H9 (cell line): Measurements from ENCODE around the gene KLHDC8A. TPM values are rescaled to one million over a fixed set of nuclear protein-coding genes. Genes with fewer than 3 reads are reported as not detected.

ENCODE experiments used
- DNase-seq: peaks from one replicate; pipeline ENCODE4 v3.0.0-alpha.2; 2017
- H2AFZ ChIP-seq: one replicate; pipeline ENCODE4 v1.6.1; 2013; ENCODE audit warnings: mild to moderate bottlenecking, low read length, control low read depth, moderate library complexity
- H2AK5ac ChIP-seq: 2 replicates; pipeline ENCODE4 v1.6.1; 2013; ENCODE audit warnings: low read length, control low read depth, mixed read lengths; ENCODE audit not compliant: insufficient read length
- H2BK120ac ChIP-seq: one replicate; pipeline ENCODE4 v1.6.1; 2013; ENCODE audit warnings: low read depth, mild to moderate bottlenecking, low read length, control low read depth, inconsistent platforms; ENCODE audit not compliant: poor library complexity, severe bottlenecking
- H2BK12ac ChIP-seq: 2 replicates; pipeline ENCODE4 v1.6.1; 2013; ENCODE audit warnings: low read length, control low read depth, mixed read lengths, low read depth; ENCODE audit not compliant: insufficient read length
- H2BK15ac ChIP-seq: 2 replicates; pipeline ENCODE4 v1.6.1; 2013; ENCODE audit warnings: low read depth, low read length, control low read depth
- H2BK20ac ChIP-seq: one replicate; pipeline ENCODE4 v1.6.1; 2013; ENCODE audit warnings: low read depth, mild to moderate bottlenecking, low read length, control low read depth, inconsistent platforms; ENCODE audit not compliant: poor library complexity, severe bottlenecking
- H2BK5ac ChIP-seq: 2 replicates; pipeline ENCODE4 v1.6.1; 2013; ENCODE audit warnings: low read length, control low read depth, mixed read lengths; ENCODE audit not compliant: insufficient read length
- H3K14ac ChIP-seq: 2 replicates; pipeline ENCODE4 v1.6.1; 2013; ENCODE audit warnings: low read length, control low read depth; ENCODE audit not compliant: insufficient read depth
- H3K18ac ChIP-seq: 2 replicates; pipeline ENCODE4 v1.6.1; 2013; ENCODE audit warnings: low read depth, mild to moderate bottlenecking, mixed read lengths, low read length, control low read depth; ENCODE audit not compliant: insufficient read length
- H3K23ac ChIP-seq: 2 replicates; pipeline ENCODE4 v1.6.1; 2013; ENCODE audit warnings: low read length, control low read depth, mixed read lengths, low read depth; ENCODE audit not compliant: insufficient read length
- H3K23me2 ChIP-seq: 2 replicates; pipeline ENCODE4 v1.6.1; 2013; ENCODE audit warnings: low read depth, mild to moderate bottlenecking, mixed read lengths, low read length, control low read depth; ENCODE audit not compliant: insufficient read length, poor library complexity, severe bottlenecking
- H3K27ac ChIP-seq: 2 replicates; pipeline ENCODE4 v1.5.1; 2013; ENCODE audit warnings: low read length, control low read depth, mixed read lengths, low read depth; ENCODE audit not compliant: insufficient read length
- H3K27me3 ChIP-seq: 2 replicates; pipeline ENCODE4 v1.6.1; 2013; ENCODE audit warnings: low read length, control low read depth, inconsistent platforms; ENCODE audit not compliant: insufficient read depth
- H3K4ac ChIP-seq: 2 replicates; pipeline ENCODE4 v1.6.1; 2013; ENCODE audit warnings: low read depth, mild to moderate bottlenecking, control low read depth, inconsistent platforms, low read length, moderate library complexity
- H3K4me1 ChIP-seq: 2 replicates; pipeline ENCODE4 v1.6.1; 2013; ENCODE audit warnings: low read length, control low read depth, inconsistent platforms; ENCODE audit not compliant: insufficient read depth
- H3K4me2 ChIP-seq: 2 replicates; pipeline ENCODE4 v1.6.1; 2013; ENCODE audit warnings: low read length, control low read depth, mixed read lengths; ENCODE audit not compliant: insufficient read length, insufficient read depth
- H3K56ac ChIP-seq: 2 replicates; pipeline ENCODE4 v1.6.1; 2013; ENCODE audit warnings: low read depth, mild to moderate bottlenecking, mixed read lengths, low read length, control low read depth; ENCODE audit not compliant: insufficient read length
- H3K79me1 ChIP-seq: 2 replicates; pipeline ENCODE4 v1.6.1; 2013; ENCODE audit warnings: low read depth, mild to moderate bottlenecking, moderate library complexity, low read length, control low read depth, inconsistent platforms; ENCODE audit not compliant: insufficient read depth, poor library complexity, severe bottlenecking
- H3K79me2 ChIP-seq: 2 replicates; pipeline ENCODE4 v1.6.1; 2013; ENCODE audit warnings: low read length, control low read depth, inconsistent platforms; ENCODE audit not compliant: insufficient read depth
- H3K9ac ChIP-seq: 2 replicates; pipeline ENCODE4 v1.6.1; 2013; ENCODE audit warnings: low read length, control low read depth, mixed read lengths; ENCODE audit not compliant: insufficient read length; ENCODE audit errors: extremely low read depth
- H3K9me3 ChIP-seq: one replicate; pipeline ENCODE4 v1.6.1; 2013; ENCODE audit warnings: low read depth, low read length, inconsistent platforms; ENCODE audit not compliant: control insufficient read depth
- H3T11ph ChIP-seq: one replicate; pipeline ENCODE4 v1.6.1; 2013; ENCODE audit warnings: mild to moderate bottlenecking, low read length, control low read depth, inconsistent platforms
- H4K20me1 ChIP-seq: one replicate; pipeline ENCODE4 v1.6.1; 2013; ENCODE audit not compliant: control insufficient read depth, insufficient read length, insufficient read depth
- H4K5ac ChIP-seq: 2 replicates; pipeline ENCODE4 v1.6.1; 2013; ENCODE audit warnings: low read depth, mild to moderate bottlenecking, mixed read lengths, low read length, control low read depth; ENCODE audit not compliant: insufficient read length
- H4K8ac ChIP-seq: replicated peaks from 2 replicates; pipeline ENCODE4 v1.6.1; 2013; ENCODE audit warnings: low read length, control low read depth, mixed read lengths, low read depth; ENCODE audit not compliant: insufficient read length
- H4K91ac ChIP-seq: 2 replicates; pipeline ENCODE4 v1.6.1; 2013; ENCODE audit warnings: low read depth, mild to moderate bottlenecking, moderate library complexity, mixed read lengths, low read length, control low read depth; ENCODE audit not compliant: insufficient read length
- H3K27ac Mint-ChIP-seq, 3 experiments: 2 replicates in 2 of 3; 3 replicates in 1 of 3; pipeline ENCODE4 v1.8.0; 2020 to 2021; ENCODE audit warnings: mixed read lengths in 3 of 3, mild to moderate bottlenecking in 1 of 3, moderate library complexity in 1 of 3
- H3K27me3 Mint-ChIP-seq: 2 replicates; pipeline ENCODE4 v1.8.0; 2021; ENCODE audit warnings: low read depth, mild to moderate bottlenecking, moderate library complexity, mixed read lengths
- H3K36me3 Mint-ChIP-seq, 3 experiments: 2 replicates in 2 of 3; 3 replicates in 1 of 3; pipeline ENCODE4 v1.8.0; 2020 to 2021; ENCODE audit warnings: low read depth in 3 of 3, mixed read lengths in 3 of 3; ENCODE audit not compliant: insufficient read depth in 1 of 3
- H3K4me1 Mint-ChIP-seq, 2 experiments: 2 replicates each; pipeline ENCODE4 v1.8.0; 2020; ENCODE audit warnings: mixed read lengths in 2 of 2
- H3K4me3 Mint-ChIP-seq, 2 experiments: 2 replicates in 1 of 2; 3 replicates in 1 of 2; pipeline ENCODE4 v1.8.0; 2020 to 2021; ENCODE audit warnings: mild to moderate bottlenecking in 2 of 2, mixed read lengths in 2 of 2, moderate library complexity in 1 of 2
- H3K9me3 Mint-ChIP-seq, 2 experiments: 2 replicates in 1 of 2; 3 replicates in 1 of 2; pipeline ENCODE4 v1.8.0; 2020; ENCODE audit warnings: mild to moderate bottlenecking in 2 of 2, mixed read lengths in 2 of 2, moderate library complexity in 1 of 2
- WGBS: extraction: QIAGEN DNeasy Blood & Tissue Kit; methylation state at CpG from one replicate; pipeline ENCODE4 v1.1.7; 2013; ENCODE audit warnings: missing lambda C conversion rate, low lambda C conversion rate, mixed read lengths; ENCODE audit not compliant: insufficient read length; ENCODE audit errors: extremely low coverage; 5-methylcytosine and 5-hydroxymethylcytosine counted together
- total RNA-seq: library from RNA; stranded (reverse); gene quantifications from 2 replicates; pipeline ENCODE4 v1.2.1, GENCODE V29; 2021
- TF ChIP-seq, protein P1 (sequence below): fragments of 200-600 bp; sonication (generic); conservative IDR thresholded peaks from 3 replicates; pipeline ENCODE4 v1.8.0; 2021; ENCODE audit warnings: antibody characterized with exemption, mild to moderate bottlenecking

The KLHDC8A gene
- total RNA-seq, 1 experiment from 2014 or later: 0.96 TPM

DNA sequence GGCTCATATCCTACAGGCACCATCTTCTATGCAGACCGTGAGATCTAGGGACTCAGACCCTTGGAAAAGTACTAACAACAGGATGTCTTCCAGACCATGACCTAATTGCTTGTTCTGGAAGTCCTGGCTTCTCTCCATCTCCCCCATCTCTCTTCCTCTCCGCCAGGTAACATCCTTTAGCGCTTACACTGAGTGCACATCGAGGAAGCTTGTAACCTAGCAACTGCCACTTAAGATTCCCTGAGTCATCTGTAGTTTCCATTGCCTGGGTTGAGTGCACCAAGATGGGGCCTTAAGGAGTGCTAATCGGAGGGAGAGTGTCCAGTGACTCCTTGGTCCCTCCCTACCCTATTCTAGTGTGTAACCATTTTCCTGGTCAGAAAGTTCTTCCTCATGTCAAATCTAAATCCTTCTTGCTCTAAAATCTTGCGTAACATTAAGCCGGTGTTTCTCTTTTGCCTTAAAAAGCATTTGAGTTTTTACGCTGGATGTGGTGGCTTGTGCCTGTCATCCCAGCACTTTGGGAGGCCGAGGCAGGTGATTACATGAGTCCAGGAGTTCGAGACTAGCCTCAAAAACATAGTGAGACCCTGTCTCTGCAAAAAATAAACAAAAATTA is 9.7 kb downstream of the KLHDC8A start:
- Histone ChIP-seq H3K79me2 (no peaks in the 10 kb centered on the region), H3K27me3 (peaks cover 12% of the 10 kb centered on the region; the same call in 1 of the 2 replicates), H2AFZ (no peak overlapping the region), H3K4me1 (peaks cover 3% of the 10 kb centered on the region; the same call in 1 of the 2 replicates), H2BK20ac (no peak overlapping the region), H3K23me2 (peaks cover 4% of the 10 kb centered on the region), H2BK15ac (no peak overlapping the region), H3K23ac (no peak overlapping the region), H3K56ac (no peak overlapping the region), H2BK5ac (no peak overlapping the region), H3K4ac (no peak overlapping the region), H2BK12ac (no peak overlapping the region), H4K20me1 (no peaks in the 10 kb centered on the region), H3K14ac (no peak overlapping the region), H3T11ph (no peak overlapping the region), H3K9ac (no peak overlapping the region), H2AK5ac (no peak overlapping the region), H3K9me3 (no peaks in the 10 kb centered on the region), H3K79me1 (no peaks in the 10 kb centered on the region), H4K91ac (no peak overlapping the region), H3K27ac (no peak overlapping the region), H3K18ac (no peak overlapping the region), H2BK120ac (no peak overlapping the region), H4K8ac (no peak overlapping the region), H3K4me2 (no peak overlapping the region), H4K5ac (no peak overlapping the region)
- peaks cover 55% of the 10 kb centered on the region for H3K27me3 Mint-ChIP-seq
- peaks cover 56 to 59% of the 10 kb centered on the region in 2 experiments for H3K4me1 Mint-ChIP-seq
- peaks cover 0 to 2% (median 0%) of the 10 kb centered on the region in 3 experiments; a peak in 2 of 7 replicates for H3K36me3 Mint-ChIP-seq
- H3K4me3 Mint-ChIP-seq: no peak overlapping the region
- no peaks in the 10 kb centered on the region for H3K9me3 Mint-ChIP-seq
- no CpG with 5 or more reads among the region's 10 CpGs for WGBS
- TF ChIP-seq, protein P1, sequence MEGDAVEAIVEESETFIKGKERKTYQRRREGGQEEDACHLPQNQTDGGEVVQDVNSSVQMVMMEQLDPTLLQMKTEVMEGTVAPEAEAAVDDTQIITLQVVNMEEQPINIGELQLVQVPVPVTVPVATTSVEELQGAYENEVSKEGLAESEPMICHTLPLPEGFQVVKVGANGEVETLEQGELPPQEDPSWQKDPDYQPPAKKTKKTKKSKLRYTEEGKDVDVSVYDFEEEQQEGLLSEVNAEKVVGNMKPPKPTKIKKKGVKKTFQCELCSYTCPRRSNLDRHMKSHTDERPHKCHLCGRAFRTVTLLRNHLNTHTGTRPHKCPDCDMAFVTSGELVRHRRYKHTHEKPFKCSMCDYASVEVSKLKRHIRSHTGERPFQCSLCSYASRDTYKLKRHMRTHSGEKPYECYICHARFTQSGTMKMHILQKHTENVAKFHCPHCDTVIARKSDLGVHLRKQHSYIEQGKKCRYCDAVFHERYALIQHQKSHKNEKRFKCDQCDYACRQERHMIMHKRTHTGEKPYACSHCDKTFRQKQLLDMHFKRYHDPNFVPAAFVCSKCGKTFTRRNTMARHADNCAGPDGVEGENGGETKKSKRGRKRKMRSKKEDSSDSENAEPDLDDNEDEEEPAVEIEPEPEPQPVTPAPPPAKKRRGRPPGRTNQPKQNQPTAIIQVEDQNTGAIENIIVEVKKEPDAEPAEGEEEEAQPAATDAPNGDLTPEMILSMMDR: no peak
- H3K27ac Mint-ChIP-seq: peak overlapping the region in 1 of 3 experiments; percentile 16; a peak in 1 of 7 replicates
- no peak for DNase-seq
